Epithelial cell of prostate (primary cell): Measurements from ENCODE around the gene HOMER2.
"Not testable (repeated sequence)": the region's sequence is repeated elsewhere in the genome, so short reads cannot be mapped to it uniquely, and the experiment has no call there.

ENCODE experiments used
- DNase-seq: peaks from one replicate; pipeline ENCODE4 v3.0.0-alpha.2; 2011; ENCODE audit warnings: low read depth, low spot score
- H3K27ac ChIP-seq: fragments of 450-650 bp; 2 replicates; pipeline ENCODE4 v1.5.1; 2017; ENCODE audit warnings: mild to moderate bottlenecking

The HOMER2 gene

DNA sequence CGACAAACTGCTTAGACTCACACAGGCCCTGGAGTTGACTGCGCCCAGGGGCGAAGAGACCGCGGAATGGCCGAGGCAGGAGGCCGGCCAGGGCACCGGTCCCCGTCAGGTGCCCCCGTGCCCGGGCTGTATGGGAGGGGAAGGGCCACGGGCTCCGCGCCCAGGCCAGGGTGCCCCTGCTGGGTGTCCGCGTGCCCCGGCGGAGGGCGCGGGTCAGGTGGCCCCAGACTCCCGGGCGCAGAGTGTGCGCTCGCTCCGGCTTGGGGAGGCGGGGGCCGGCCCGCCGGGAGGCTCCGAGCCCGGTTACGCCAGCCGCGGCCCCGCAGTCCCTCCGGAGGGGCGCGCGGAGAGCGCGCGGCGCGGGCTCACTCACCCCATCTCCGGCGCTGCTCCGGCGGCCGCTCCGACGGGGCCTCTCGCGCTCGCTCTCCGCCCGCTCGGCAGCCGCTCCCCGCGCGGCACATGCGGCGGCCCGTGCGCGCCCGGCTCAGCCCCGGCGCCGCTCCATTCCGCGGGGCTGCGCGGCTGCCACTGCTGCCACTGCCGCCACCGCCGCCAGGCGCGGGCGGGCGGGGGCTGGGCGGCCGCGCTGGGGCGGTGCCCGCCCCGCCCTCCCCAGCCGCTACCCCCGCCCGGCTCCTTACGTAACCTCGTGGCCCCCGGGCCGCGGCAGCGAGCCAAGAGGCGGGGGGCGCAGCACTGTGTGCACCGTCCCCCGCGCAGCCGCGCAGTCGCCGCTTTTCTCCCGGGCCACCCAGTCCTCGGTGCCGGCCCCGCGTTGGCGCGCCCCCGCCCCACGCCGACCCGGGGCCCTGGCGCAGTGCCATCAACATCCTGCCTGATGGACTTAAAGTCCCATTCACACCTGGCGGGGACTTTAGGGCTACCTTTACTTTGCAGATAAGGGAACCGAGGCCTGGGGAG, at the start of gene HOMER2:
TSS of gene HOMER2 (minus strand) at position 563 of the 924 bp plus-strand sequence. CDS start at position 378, 185 bp downstream.
- H3K27ac ChIP-seq = peak within 1 kb of the TSS; percentile 58

DNA sequence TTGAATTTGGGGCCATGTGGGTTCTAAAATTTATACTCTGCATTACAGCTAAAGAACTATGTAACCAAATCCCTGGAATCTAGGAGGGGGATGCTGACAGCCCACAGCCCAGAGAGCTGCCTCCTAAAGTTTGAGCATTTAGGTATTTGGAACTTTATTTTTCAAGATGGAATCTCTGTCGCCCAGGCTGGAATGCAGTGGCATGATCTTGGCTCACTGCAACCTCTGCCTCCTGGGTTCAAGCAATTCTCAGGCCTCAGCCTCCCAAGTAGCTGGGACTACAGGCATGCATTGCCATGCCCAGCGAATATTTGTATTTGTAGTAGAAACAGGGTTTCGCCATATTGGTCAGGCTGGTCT, 48.1 kb upstream of the HOMER2 start:
- not testable (repeated sequence) for DNase-seq, H3K27ac ChIP-seq

More for the DNA sequence above, at the start of gene HOMER2:
- DNase-seq = no peak

GRCh38 chr15:82999905-83000671, 47.6 kb upstream of the HOMER2 start:
- DNase-seq = no peak
- no peak overlapping the region for H3K27ac ChIP-seq

- H3K27ac ChIP-seq = no peak overlapping the region
Measured at GRCh38 chr15:82999426-82999825, 46.9 kb upstream of the HOMER2 start.

DNA sequence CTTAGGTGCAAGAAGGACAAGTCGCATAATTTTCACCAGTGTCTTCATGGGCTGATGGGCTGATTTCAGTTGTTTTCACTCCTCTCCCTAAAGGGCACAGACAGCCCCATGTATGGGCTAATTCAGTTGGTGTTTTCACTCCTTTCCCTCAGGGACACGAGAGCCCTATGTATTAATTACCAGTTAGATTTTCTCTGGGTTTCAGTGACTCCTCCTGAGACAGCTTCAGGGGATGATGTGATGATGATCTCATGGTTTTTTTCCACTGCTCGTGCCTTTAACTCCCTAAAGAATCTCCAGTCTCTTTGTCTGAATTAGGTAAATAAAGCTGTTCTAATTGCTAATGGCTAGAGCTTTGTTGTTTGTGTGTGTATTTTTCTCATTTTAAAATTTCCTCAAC, 43.4 kb upstream of the HOMER2 start:
- H3K27ac ChIP-seq = no peak overlapping the region
- no peak for DNase-seq

More at GRCh38 chr15:82999426-82999825, 46.9 kb upstream of the HOMER2 start:
- no peak for DNase-seq

GRCh38 chr15:82995076-82995475, 42.6 kb upstream of the HOMER2 start:
- DNase-seq = no peak
- H3K27ac ChIP-seq = no peak overlapping the region

DNA sequence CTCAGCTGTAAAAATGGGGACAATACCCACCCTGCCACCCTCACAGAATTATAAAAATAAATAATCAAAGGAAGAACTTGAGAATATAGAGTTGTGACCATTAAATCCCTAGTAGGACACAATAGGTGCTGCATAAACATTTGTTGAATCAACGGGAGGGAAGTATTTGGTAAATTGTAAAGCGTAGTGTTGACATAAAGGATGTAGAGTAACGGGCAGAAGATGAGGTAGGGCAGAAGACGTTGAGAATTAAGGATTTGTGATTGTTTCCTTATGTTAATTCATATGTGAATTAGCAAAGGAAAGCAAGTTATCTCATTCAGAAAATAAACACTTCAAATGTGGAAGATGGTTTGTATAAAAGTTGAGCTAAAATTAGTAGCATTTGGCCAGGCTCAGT, 40.6 kb upstream of the HOMER2 start:
- DNase-seq = no peak

DNA sequence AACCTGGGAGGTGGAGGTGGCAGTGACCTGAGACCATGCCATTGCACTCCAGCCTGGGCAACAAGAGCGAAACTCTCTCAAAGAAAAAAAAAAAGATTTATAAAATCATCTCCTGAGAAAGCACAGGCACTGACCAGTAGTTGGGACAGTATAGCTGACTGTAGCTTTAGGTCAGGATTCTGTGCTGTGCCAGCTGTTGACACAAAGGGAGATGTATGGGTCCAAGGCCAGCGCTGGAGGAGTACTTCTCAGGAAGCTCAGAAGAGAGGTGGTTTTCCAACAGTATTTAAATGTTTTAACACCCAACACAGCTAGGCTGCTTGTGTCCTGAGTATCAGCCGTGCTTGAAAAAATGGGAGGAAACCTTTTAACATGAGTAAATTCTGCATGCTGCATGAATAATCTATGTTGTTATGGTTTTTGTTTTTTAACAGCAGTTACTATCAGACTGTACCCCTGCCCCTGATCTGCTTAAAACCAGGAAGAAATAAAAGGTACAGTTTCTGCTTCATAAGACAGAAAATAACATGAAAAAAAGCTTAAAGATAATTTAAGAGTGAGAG, 40.0 kb upstream of the HOMER2 start:
- DNase-seq = no peak
- H3K27ac ChIP-seq = no peak overlapping the region

More for the DNA sequence above, 40.6 kb upstream of the HOMER2 start:
- no peak overlapping the region for H3K27ac ChIP-seq

DNA sequence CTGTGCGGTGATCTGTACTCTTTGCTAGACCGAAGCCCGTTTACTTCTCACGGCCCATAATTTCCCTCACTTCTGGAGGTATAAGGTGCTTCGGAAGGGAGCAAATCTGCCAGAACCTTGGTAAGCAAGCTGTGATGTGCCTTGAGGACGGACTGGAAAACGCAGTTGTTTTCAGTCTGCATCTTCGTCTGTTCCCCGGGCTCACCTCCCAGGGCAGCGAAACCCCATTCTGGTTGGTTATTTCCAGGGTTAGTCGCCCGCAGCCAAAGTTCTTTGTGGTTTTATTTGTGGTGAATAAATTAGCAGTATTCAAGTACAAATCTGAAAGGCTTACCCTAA, 33.9 kb upstream of the HOMER2 start:
- peak overlapping the region; percentile 65 for H3K27ac ChIP-seq
- no peak for DNase-seq

- DNase-seq = peak; percentile 88
- peak within 1 kb of the TSS; percentile 65 for H3K27ac ChIP-seq
Measured at GRCh38 chr15:82985688-82986441, 33.3 kb upstream of the HOMER2 start, which contains the start of gene RAMAC. RAMAC (plus strand) TSS chr15:82986210; CDS start chr15:82989019, 2,809 bp downstream.

DNA sequence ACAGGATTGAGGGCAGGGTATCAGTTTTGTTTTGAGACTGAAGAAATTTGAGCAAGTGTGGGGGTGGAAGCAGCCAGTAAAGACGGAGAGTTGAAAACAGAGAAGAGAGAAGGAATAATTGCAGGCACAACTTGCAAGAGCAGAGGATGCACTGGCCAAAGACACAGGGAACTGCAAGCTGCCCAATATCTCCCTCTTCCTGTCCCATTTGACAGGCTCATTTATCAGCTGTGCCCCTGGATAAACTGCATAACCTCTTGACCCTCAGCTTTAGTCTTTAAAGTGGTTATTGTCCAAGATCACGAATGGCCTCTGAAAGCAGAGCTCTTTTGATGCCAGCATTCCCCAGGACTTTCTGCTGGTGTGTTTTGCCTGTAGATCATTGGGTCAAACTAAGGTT, 28.5 kb upstream of the HOMER2 start:
- no peak for DNase-seq
- H3K27ac ChIP-seq = no peak overlapping the region

DNA sequence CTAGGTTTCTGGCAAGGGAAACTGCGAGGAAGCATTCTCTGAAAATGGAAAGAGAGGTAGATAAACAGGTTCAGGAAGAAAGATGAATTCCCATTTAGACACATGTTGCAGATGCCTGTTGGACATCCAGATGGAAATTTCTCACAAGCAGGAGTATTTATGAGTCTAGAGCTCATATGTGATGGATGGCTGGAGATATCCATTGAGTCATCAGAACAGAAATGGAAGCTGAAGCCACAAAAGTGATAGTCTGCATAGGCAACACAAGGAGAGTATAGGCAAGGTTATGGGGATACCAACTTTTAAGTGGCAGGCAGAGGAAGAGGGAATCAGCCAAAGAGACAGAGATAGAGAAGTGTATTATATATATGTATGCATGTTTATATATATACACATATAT, 27.2 kb upstream of the HOMER2 start:
- DNase-seq = no peak
- no peak overlapping the region for H3K27ac ChIP-seq

DNA sequence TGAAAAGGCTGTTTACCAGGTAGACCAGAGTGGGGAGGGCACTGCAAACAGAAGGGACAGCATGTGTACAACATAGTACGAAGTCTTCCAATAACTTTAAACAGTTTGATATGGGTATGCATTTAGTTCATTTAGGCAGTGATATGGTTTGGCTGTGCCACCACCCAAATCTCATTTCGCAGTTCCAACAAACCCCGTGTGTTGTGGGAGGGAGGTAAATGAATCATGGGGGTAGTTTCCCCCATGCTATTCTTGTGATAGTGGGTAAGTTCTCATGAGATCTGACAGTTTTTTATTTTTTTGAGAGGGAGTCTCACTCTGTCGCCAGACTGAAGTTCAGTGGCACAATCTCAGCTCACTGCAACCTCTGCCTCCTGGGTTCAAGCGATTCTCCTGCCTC, 25.9 kb upstream of the HOMER2 start:
- DNase-seq = no peak
- H3K27ac ChIP-seq = no peak overlapping the region

DNA sequence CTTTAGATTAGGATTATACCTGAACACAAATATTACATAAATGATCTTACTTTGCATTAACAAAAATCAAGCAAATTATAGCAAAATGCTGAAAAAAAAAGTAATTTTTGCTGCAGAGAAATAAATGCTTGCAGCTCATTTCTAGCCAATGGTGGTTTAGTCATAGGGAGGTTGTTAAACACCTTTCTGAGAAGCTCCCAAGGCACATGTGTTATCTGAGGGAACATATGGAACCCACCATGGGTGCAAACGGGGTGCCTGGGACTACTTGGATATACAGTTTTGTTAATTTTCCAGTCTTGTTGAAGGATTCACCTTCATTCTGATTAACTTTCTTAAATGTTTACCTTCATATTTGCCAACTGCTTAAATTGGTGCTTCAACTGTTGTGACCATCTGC, 24.6 kb upstream of the HOMER2 start:
- no peak overlapping the region for H3K27ac ChIP-seq
- DNase-seq = no peak

DNA sequence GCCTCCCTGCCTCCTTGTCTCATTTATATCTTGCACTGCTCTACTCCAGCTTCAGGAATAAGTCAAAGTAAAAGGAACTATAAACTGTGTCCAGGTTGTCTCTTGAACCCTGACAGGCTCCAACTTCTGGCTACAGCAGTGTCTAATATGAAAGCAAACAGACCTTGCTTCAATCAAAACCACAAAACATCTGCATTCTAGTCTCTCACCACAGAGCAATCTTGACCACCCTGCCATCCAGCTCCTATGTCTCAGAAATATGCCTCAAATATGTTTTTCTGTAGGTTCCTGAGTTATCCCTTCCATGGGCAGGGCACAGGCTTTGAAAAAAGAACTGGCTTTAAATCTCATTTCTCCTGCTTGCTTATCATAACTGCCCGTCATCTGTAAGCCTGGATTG, 20.5 kb upstream of the HOMER2 start:
- no peak overlapping the region for H3K27ac ChIP-seq
- no peak for DNase-seq

- no peak for DNase-seq
- no peak overlapping the region for H3K27ac ChIP-seq
Measured at GRCh38 chr15:82971218-82971984, 18.9 kb upstream of the HOMER2 start.

DNA sequence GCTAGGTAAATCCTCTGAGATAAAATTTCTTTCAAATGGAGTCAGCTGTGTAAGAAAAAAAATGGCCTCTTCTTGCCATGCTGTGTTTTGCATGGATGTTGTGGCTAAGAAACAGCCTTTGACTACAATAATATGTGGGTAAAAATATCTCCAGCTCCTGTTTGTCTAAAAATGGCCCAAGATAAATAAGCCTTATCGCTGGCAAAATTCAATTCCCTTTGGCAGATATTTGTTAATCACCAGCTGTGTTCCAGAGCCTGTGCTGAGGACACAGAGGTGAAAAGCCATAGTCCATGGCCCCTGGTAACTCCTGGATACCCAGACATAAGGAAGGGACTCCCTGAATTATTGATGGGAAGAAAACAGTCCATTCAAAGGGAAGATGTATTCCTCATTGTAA, 18.2 kb upstream of the HOMER2 start:
- no peak for DNase-seq
- H3K27ac ChIP-seq = no peak overlapping the region

DNA sequence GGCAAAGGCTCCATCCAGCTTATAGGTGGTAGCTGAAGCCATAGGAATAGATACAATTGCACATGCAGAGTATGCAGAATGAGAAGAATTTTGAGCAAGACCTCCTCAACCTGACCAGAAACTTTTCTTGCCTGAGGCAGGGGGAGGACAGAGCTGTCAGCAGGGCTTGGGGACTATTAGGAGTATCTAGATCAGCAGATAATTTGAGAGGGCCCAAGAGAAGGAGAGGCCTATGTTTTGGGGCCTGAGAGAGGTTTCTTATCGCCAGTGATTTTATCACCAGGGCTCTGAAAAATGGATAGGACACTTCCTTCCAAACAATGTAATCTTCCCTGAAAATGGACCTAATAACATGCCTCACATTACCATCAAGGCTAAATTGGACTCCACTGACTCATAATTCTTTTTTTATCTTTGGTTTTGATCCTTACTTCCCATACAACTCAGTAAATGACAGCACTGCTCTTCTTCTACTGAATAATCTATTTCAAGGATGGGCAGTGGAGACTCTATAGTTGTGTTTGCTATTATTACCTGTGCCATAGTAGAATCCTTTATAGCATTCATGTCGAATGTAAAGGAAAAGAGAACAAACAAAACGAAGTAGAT, 17.7 kb upstream of the HOMER2 start:
- H3K27ac ChIP-seq = no peak overlapping the region
- no peak for DNase-seq

GRCh38 chr15:82969353-82969752, 16.8 kb upstream of the HOMER2 start:
- DNase-seq = no peak
- H3K27ac ChIP-seq = no peak overlapping the region
